AG09309 (cell line): ENCODE data around the gene RAB5B.
A peak's percentile ranks its signal among the peaks of the same experiment; 100 is the strongest.

ENCODE experiments used
- DNase-seq: peaks from one replicate; pipeline ENCODE4 v3.0.0-alpha.2; 2010; ENCODE audit warnings: low read depth
- H3K4me3 ChIP-seq: 2 replicates; pipeline ENCODE4 v1.5.1; 2011; ENCODE audit warnings: mild to moderate bottlenecking, low read depth, low read length, moderate library complexity; ENCODE audit not compliant: control insufficient read depth
- CTCF ChIP-seq: IDR thresholded peaks from 2 replicates; pipeline ENCODE4 v1.5.1; 2011; ENCODE audit warnings: mild to moderate bottlenecking, low read depth, low read length, inconsistent platforms; ENCODE audit not compliant: insufficient read depth, control insufficient read depth; ENCODE audit errors: missing control alignments

Gene RAB5B

DNA sequence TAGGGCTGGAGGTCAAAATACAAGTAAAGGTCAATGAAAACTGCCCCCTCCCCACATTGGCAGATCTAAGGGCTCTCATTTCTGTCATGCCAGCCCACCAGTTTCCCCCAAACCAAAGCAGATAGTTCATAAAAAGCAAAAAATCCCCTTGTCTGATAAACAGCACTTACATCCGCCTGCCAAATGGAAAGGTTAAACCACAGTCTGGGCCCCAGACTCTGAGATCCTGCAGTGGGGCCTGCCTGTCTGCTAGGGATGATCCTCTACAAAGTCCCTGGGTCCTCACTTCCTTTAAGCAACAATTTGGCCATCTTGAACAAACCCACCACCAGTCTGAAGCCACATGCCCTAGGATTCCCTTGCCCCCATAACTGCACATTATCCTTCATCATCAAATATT lies 58.1 kb downstream of the RAB5B start:
- TF ChIP-seq CTCF, result no peak
- no peak for DNase-seq
- H3K4me3 ChIP-seq, result no peak overlapping the region

DNA sequence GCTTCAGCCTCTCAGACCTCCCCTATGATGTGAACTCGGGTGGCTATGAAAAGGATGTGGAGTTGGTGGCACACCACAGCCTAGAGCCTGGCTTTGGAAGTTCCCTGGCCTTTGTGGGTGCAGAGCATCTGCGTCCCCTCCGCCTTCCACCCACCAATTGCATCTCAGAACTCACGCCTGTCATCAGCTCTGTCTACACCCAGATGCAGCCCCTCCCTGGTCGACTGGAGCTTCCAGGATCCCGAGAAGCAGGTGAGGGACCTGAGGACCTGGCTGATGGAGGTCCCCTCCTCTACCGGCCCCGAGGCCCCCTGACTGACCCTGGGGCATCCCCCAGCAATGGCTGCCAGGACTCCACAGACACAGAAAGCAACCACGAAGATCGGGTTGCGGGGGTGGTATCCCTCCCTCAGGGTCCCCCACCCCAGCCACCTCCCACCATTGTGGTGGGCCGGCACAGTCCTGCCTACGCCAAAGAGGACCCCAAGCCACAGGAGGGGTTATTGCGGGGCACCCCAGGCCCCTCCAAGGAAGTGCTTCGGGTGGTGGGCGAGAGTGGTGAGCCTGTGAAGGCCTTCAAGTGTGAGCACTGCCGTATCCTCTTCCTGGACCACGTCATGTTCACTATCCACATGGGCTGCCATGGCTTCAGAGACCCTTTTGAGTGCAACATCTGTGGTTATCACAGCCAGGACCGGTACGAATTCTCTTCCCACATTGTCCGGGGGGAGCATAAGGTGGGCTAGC lies 60.9 kb downstream of the RAB5B start:
- no peak overlapping the region for H3K4me3 ChIP-seq
- no peak for DNase-seq
- TF ChIP-seq CTCF, result no peak

GRCh38 chr12:56037161-56037560 lies 63.3 kb downstream of the RAB5B start:
- no peak for DNase-seq
- no peak for TF ChIP-seq CTCF
- no peak overlapping the region for H3K4me3 ChIP-seq

GRCh38 chr12:56038022-56038655 lies 64.3 kb downstream of the RAB5B start:
- no peak overlapping the region for H3K4me3 ChIP-seq
- DNase-seq, result no peak
- no peak for TF ChIP-seq CTCF

DNA sequence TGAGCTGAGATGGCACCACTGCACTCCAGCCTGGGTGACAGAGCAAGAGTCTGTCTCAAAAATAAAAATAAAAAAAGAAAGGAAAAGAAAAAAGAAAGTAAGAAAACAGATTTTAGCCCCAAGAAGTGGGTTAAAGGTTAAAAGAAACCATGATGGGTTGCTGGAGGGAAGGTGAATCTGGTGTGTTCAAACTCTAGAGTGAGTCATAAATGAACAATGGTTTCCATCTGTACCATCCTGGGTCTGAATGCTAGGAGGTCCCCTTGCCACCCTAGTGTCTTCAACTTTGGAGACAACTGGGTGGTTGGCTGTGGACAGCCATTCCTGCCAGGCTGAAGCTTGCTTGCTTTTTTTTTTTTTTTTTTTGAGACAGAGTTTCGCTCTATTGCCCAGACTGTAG lies 66.3 kb downstream of the RAB5B start:
- no peak for TF ChIP-seq CTCF
- no peak for DNase-seq
- no peak overlapping the region for H3K4me3 ChIP-seq

GRCh38 chr12:56040963-56041551 lies 67.2 kb downstream of the RAB5B start:
- DNase-seq, result no peak
- H3K4me3 ChIP-seq, result peak overlapping the region; percentile 30
- TF ChIP-seq CTCF, result no peak
